Dermis microvascular lymphatic vessel endothelial cell (primary cell): Measurements from ENCODE around the gene NFASC. TPM values are rescaled to one million over a fixed set of nuclear protein-coding genes. Genes with fewer than 3 reads are reported as not detected.

Experiments
- DNase-seq, 2 donors: peaks; one replicate each; pipeline versions ENCODE4 v3.0.0 to v3.0.0-alpha.2; 2010; ENCODE audit warnings: low read depth in 2 of 2
- total RNA-seq: library from RNA; depleted of rRNA; stranded (reverse); fragments of >200 nt; gene quantifications from 2 replicates; pipeline ENCODE4 v1.2.1, GENCODE V29; 2014

NFASC gene
- total RNA-seq, 1 donor from 2014 or later: under 0.01 TPM

- no peak for DNase-seq
These were observed 17.2 kb downstream of the NFASC start for GRCh38 chr1:204887846-204888245.

- no peak for DNase-seq
These were observed 17.6 kb downstream of the NFASC start for GRCh38 chr1:204888294-204888693.

GRCh38 chr1:204889681-204890383, 19.2 kb downstream of the NFASC start:
- no peak for DNase-seq

GRCh38 chr1:204891860-204892259, 21.2 kb downstream of the NFASC start:
- DNase-seq: no peak

GRCh38 chr1:204894031-204894430, 23.4 kb downstream of the NFASC start:
- DNase-seq: no peak

- no peak for DNase-seq
These were observed 23.9 kb downstream of the NFASC start for GRCh38 chr1:204894606-204895005.

- DNase-seq: no peak
These were observed 25.4 kb downstream of the NFASC start for GRCh38 chr1:204896023-204896422.

- DNase-seq: no peak
These were observed 26.3 kb downstream of the NFASC start for GRCh38 chr1:204896787-204897469.

GRCh38 chr1:204900721-204901120, 30.1 kb downstream of the NFASC start:
- no peak for DNase-seq

- DNase-seq: no peak
These were observed 32.0 kb downstream of the NFASC start for GRCh38 chr1:204902671-204903070.

- DNase-seq: no peak
These were observed 33.7 kb downstream of the NFASC start for GRCh38 chr1:204904228-204904810.

GRCh38 chr1:204909109-204909508, 38.4 kb downstream of the NFASC start:
- no peak for DNase-seq

- no peak for DNase-seq
These were observed 45.3 kb downstream of the NFASC start for GRCh38 chr1:204915861-204916495.

- DNase-seq: no peak
These were observed 47.1 kb downstream of the NFASC start for GRCh38 chr1:204917802-204918201.

GRCh38 chr1:204920511-204920910, 49.8 kb downstream of the NFASC start:
- DNase-seq: no peak

GRCh38 chr1:204920967-204921366, 50.3 kb downstream of the NFASC start:
- DNase-seq: no peak

- DNase-seq: no peak
These were observed 51.3 kb downstream of the NFASC start for GRCh38 chr1:204921855-204922516.

- DNase-seq: no peak
These were observed 52.5 kb downstream of the NFASC start for GRCh38 chr1:204923201-204923600.

GRCh38 chr1:204923626-204924012, 53.0 kb downstream of the NFASC start:
- DNase-seq: no peak

GRCh38 chr1:204924013-204924759, 53.5 kb downstream of the NFASC start:
- DNase-seq: no peak

- no peak for DNase-seq
These were observed 55.0 kb downstream of the NFASC start for GRCh38 chr1:204925701-204926100.
